Small intestine (tissue), 7 donors: ENCODE measurements around the gene TRIP4. TPM values are rescaled to one million over a fixed set of nuclear protein-coding genes. Genes with fewer than 3 reads are reported as not detected.

Experiments used
- DNase-seq, 2 donors: peaks; one replicate each; pipeline versions ENCODE4 v3.0.0 to v3.0.0-alpha.2; 2013
- FAIRE-seq: peaks from 2 replicates; lab custom pipeline; 2012; peaks lifted over from hg19 to GRCh38; lab: Jason Lieb, UNC
- H3K27ac ChIP-seq, 3 donors: one replicate each; pipeline ENCODE4 v1.5.1; 2013; ENCODE audit warnings: low read length in 2 of 3, mild to moderate bottlenecking in 2 of 3, control low read depth in 1 of 3, inconsistent platforms in 1 of 3, low read depth in 1 of 3, moderate library complexity in 1 of 3
- H3K27me3 ChIP-seq, 3 donors: one replicate each; pipeline ENCODE4 v1.6.1; 2013; ENCODE audit warnings: low read length in 3 of 3, inconsistent platforms in 1 of 3; ENCODE audit not compliant: control insufficient read depth in 3 of 3, insufficient read depth in 3 of 3
- H3K36me3 ChIP-seq, 3 donors: one replicate each; pipeline ENCODE4 v1.6.1; 2013; ENCODE audit warnings: low read length in 3 of 3, inconsistent platforms in 1 of 3, low read depth in 1 of 3, mild to moderate bottlenecking in 1 of 3, moderate library complexity in 1 of 3; ENCODE audit not compliant: control insufficient read depth in 3 of 3, insufficient read depth in 2 of 3
- H3K4me1 ChIP-seq, 3 donors: one replicate each; pipeline ENCODE4 v1.6.1; 2013; ENCODE audit warnings: low read length in 2 of 3, inconsistent platforms in 1 of 3, low read depth in 1 of 3, mild to moderate bottlenecking in 1 of 3, moderate library complexity in 1 of 3; ENCODE audit not compliant: control insufficient read depth in 3 of 3, insufficient read depth in 2 of 3
- H3K4me3 ChIP-seq, 3 donors: one replicate each; pipeline ENCODE4 v1.5.1; 2013; ENCODE audit warnings: low read length in 3 of 3, control low read depth in 1 of 3, inconsistent platforms in 1 of 3, low read depth in 1 of 3, mild to moderate bottlenecking in 1 of 3, moderate library complexity in 1 of 3
- H3K9me3 ChIP-seq, 2 donors: one replicate each; pipeline ENCODE4 v1.6.1; 2013; ENCODE audit warnings: low read depth in 1 of 2, low read length in 1 of 2; ENCODE audit not compliant: control insufficient read depth in 2 of 2, insufficient read depth in 1 of 2
- whole genome bisulfite sequencing, 3 donors: extraction: QIAGEN DNeasy Blood & Tissue Kit; methylation state at CpG; one replicate each; pipeline ENCODE4 v1.1.7; 2013; 5-methylcytosine and 5-hydroxymethylcytosine counted together
- polyA plus RNA-seq, 4 donors: library from polyadenylated mRNA; stranded (reverse) in 3 of 4; unstranded in 1 of 4; fragments of 200-250 nt in 3 of 4; fragments of 120-200 nt in 1 of 4; gene quantifications; one replicate each; pipeline versions ENCODE4 v1.2.1 to v1.2.3, GENCODE V29; 2013
- donor health status: healthy with polysubstance abuse.
- donor health status: control.
- donor health status: control.
- donor health status: Bipolar disorder and iron deficiency.
- donor health status: healthy.

TRIP4 gene
- polyA plus RNA-seq, 4 donors, result 21.9 to 63.3 (median 30.7) TPM

DNA sequence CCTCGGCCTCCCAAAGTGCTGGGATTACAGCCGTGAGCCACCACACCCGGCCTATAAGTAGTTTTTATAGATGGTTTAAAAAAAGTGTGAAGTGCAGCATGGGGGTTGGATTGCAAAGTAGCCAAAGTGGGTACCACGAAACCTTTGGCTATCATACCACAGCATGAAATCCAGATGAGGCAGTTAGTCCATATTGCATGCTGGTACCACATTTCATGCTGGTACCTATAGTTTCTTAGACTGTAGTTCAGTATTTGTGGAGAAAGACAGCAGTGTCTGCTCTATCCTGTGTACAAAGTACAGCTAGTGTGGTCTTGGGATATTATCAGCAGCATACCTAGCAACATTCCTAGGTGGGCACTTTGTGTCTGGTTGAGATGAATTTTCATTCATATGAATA is 84.5 kb downstream of the TRIP4 start:
- H3K27ac ChIP-seq, result no peak overlapping the region
- DNase-seq (no peak), FAIRE-seq (no peak)
- H3K4me1 ChIP-seq, result no peaks in the 10 kb centered on the region
- 93 to 98% (median 93%) methylated on average over 4 of the region's 4 CpGs for WGBS, 3 donors
- H3K4me3 ChIP-seq, result no peak overlapping the region
- H3K36me3 ChIP-seq, result peaks cover 0 to 43% (median 0%) of the 10 kb centered on the region in 3 donors
- H3K9me3 ChIP-seq, result no peaks in the 10 kb centered on the region
- H3K27me3 ChIP-seq, result no peaks in the 10 kb centered on the region

DNA sequence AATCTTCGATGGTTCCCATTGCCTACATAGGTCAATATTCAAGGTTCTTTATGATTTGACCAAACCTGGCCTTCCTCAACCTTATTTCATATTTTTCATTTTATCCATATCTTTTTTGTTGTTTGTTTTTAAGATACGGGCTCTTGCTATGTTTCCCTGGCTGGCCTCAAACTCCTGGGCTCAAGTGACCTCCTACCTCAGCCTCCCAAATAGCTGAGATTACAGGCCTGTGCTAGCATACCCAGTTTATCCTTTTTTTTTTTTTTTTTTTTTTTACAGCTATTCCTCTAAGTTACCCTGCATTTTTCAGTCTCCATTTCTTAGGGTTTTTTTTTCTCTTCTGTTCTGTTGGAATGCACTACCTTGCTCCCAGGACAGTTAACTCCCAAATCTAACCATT is 87.2 kb downstream of the TRIP4 start:
- Histone ChIP-seq H3K4me1 (no peaks in the 10 kb centered on the region), H3K4me3 (no peak overlapping the region), H3K27me3 (no peaks in the 10 kb centered on the region), H3K9me3 (no peaks in the 10 kb centered on the region), H3K27ac (no peak overlapping the region), H3K36me3 (peaks cover 0 to 38% (median 0%) of the 10 kb centered on the region in 3 donors)
- no peak for DNase-seq
- WGBS, 3 donors, result 91 to 98% (median 95%) methylated on average over 2 of the region's 2 CpGs
- FAIRE-seq, result no peak

DNA sequence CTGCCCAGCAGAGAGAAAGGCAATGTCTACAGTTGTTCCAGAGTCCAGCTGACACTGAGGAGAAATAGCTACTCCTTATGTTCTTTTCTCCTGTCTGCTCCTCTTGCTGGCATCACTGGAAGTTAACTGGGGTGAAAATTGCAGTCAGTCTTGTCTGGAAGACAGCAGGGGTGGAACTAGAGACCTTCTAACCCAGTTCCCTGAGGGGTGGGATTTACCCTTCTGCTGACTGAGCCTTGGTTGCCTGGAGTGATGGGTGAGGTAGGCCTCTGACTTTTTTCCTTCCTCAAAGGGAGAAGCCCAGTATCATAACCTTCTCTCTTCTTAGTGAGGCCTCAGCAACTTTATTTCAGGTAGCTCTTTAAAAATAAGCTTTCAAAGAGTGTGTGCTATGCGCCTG is 88.9 kb downstream of the TRIP4 start:
- no peaks in the 10 kb centered on the region for H3K9me3 ChIP-seq
- FAIRE-seq (no peak), DNase-seq (no peak)
- H3K36me3 ChIP-seq, result peaks cover 0 to 30% (median 0%) of the 10 kb centered on the region in 3 donors
- no peaks in the 10 kb centered on the region for H3K27me3 ChIP-seq
- WGBS, 3 donors, result 89 to 100% (median 96%) methylated on average over 1 of the region's 1 CpG
- no peak overlapping the region for H3K27ac ChIP-seq
- H3K4me1 ChIP-seq, result no peaks in the 10 kb centered on the region
- H3K4me3 ChIP-seq, result no peak overlapping the region

DNA sequence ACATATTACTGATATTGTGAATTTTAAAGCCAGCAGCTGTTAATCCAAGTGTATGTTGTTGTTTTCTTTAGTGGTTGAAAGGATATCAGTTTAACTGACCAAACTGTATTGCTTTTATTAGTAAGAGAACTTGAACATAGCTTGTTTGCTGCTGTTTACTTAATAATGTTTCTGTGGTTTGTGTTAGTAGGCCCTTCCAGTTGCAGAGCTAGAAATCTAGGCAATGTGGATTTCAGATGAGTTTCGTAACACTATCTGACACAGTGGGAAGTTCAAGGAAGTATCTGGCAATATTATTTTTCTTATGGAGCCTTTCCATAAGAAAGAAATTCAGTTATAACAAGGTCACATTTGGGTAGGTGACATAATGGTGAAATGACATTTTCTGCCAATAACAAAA is 91.2 kb downstream of the TRIP4 start:
- Histone ChIP-seq H3K9me3 (no peaks in the 10 kb centered on the region), H3K4me3 (no peak overlapping the region), H3K36me3 (peaks cover 0 to 29% (median 0%) of the 10 kb centered on the region in 3 donors), H3K27ac (no peak overlapping the region), H3K4me1 (peaks cover 0 to 6% (median 0%) of the 10 kb centered on the region in 3 donors), H3K27me3 (no peaks in the 10 kb centered on the region)
- WGBS, 3 donors, result 0 to 33% (median 27%) methylated on average over 1 of the region's 1 CpG
- no peak for DNase-seq
- FAIRE-seq, result no peak

DNA sequence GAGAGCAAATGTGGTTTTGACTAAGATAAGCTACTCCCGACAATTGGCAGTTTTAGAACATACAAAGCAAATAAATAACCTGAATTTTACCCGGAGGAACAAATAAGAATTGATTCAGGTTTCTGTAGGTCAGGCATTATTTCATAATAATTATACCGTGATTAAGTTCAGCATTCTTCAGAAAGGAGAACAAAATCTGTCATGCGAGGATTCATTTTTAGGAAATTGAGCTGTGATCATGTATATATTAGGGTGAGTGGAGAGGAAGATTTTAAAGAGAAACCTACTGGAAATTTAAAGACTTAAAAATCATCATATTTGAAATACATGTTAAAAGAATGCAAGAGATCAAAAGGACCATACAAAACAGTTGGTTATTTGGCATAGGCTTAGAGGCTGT is 93.3 kb downstream of the TRIP4 start:
- no peak overlapping the region for H3K27ac ChIP-seq
- no peaks in the 10 kb centered on the region for H3K27me3 ChIP-seq
- H3K36me3 ChIP-seq, result peaks cover 0 to 28% (median 0%) of the 10 kb centered on the region in 3 donors
- H3K4me3 ChIP-seq, result no peak overlapping the region
- FAIRE-seq (no peak), DNase-seq (no peak)
- H3K9me3 ChIP-seq, result no peaks in the 10 kb centered on the region
- H3K4me1 ChIP-seq, result peaks cover 0 to 6% (median 0%) of the 10 kb centered on the region in 3 donors
- 71 to 77% (median 77%) methylated on average over 4 of the region's 4 CpGs for WGBS, 3 donors

DNA sequence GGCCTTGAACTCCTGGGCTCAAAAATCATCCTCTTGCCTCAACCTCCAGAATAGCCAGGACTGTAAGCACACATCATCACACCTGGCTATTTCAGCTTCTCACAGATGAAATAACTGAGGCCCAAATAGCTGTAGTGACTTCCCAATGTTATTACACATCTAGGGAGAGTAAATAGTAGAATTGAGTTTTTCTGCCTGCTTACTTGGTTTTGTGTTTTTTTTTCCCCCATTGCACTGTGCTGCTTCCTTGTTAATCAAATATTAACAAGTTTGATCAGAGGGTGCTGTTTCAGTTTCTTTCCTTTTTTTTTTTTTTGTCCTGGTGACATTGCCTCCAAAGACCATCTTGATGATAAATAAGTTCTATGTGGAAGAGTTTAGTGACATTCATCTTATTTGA is 96.1 kb downstream of the TRIP4 start:
- DNase-seq (no peak), FAIRE-seq (no peak)
- no peak overlapping the region for H3K4me3 ChIP-seq
- no peaks in the 10 kb centered on the region for H3K27me3 ChIP-seq
- peaks cover 0 to 6% (median 0%) of the 10 kb centered on the region in 3 donors for H3K4me1 ChIP-seq
- H3K27ac ChIP-seq, result no peak overlapping the region
- H3K36me3 ChIP-seq, result peaks cover 0 to 30% (median 0%) of the 10 kb centered on the region in 3 donors
- H3K9me3 ChIP-seq, result no peaks in the 10 kb centered on the region

DNA sequence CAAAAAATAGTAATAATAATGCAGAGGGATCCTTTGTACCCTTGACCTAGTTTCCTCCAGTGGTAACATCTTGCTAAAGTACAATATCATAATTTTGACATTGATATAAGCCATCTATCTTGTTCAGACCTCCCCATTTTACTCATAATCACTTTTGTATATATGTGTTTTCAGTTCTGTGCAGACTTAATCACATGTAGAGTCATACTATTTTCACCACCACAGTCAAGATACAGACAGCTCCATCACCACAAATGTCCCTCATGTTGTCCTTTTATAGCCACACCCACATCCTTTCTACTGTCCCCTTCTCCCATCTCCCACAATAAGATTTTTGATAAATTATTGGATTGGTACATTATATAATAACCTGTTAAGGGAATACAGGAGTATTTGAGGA is 98.2 kb downstream of the TRIP4 start:
- Histone ChIP-seq H3K36me3 (peaks cover 0 to 30% (median 0%) of the 10 kb centered on the region in 3 donors), H3K27ac (no peak overlapping the region), H3K4me1 (peaks cover 0 to 6% (median 0%) of the 10 kb centered on the region in 3 donors), H3K27me3 (no peaks in the 10 kb centered on the region), H3K4me3 (no peak overlapping the region), H3K9me3 (no peaks in the 10 kb centered on the region)
- no peak for FAIRE-seq
- no peak for DNase-seq

DNA sequence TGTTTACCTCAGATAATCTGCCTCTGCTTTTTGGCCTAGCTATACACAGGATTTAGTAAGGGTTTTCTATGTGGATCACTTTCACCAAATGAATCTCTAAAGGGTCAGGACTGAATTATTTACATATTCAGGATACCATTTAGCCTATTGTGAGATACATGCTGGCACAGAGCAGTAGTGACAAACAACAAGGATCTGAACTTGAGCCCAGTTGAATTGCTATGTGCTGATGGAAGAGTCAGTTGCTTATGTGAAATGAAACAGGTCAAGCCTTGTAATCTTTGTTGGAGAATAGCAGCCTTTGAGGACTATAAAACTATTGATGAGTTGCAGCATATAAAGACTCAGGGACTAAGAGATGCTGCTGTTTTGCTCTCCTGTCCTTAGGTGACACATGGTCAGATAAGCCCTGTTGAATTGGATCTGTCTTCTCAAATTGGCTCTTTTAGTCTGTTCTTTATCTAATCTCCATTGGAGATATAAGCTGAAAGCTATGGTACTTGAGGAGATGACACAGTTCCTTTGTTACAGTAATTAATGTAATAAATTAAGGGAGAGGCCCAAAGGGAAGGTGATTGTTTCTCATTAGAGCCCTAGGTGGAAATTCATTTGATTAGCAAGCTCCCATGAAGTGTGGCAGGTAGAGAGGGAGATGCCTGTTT is 103.1 kb downstream of the TRIP4 start:
- Histone ChIP-seq H3K36me3 (peaks cover 0 to 21% (median 0%) of the 10 kb centered on the region in 3 donors), H3K9me3 (no peaks in the 10 kb centered on the region), H3K27me3 (no peaks in the 10 kb centered on the region), H3K4me1 (no peaks in the 10 kb centered on the region), H3K27ac (no peak overlapping the region), H3K4me3 (no peak overlapping the region)
- no peak for DNase-seq
- no peak for FAIRE-seq

DNA sequence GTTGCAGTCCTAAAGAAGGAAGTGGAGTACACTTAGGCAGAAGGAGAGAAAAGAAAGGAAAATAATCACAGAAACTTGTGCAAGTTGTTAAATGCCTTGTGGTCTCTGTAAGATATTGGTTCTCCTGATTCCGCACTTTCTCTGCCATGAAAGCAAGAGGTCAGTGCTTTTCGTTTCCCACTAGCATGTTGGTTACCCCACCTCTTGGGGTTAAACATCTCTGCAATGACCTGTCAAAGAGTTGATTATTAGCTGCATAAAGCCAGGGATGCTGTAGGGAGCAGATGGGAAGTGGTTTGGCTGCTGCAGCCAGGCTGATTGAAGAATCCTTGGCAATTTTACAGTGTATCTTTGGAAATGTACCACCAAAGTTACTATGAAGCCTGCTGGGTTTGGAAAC is 106.0 kb downstream of the TRIP4 start:
- no peak for DNase-seq
- H3K27ac ChIP-seq, result no peak overlapping the region
- H3K9me3 ChIP-seq, result no peaks in the 10 kb centered on the region
- FAIRE-seq, result no peak
- H3K4me1 ChIP-seq, result no peaks in the 10 kb centered on the region
- WGBS, 3 donors, result 80 to 91% (median 84%) methylated on average over 2 of the region's 2 CpGs
- H3K4me3 ChIP-seq, result no peak overlapping the region
- H3K36me3 ChIP-seq, result peaks cover 0 to 21% (median 0%) of the 10 kb centered on the region in 3 donors
- H3K27me3 ChIP-seq, result no peaks in the 10 kb centered on the region
